Pancreas (tissue), 10 donors: ENCODE results near the gene ETV5. TPM values are rescaled to one million over a fixed set of nuclear protein-coding genes. Genes with fewer than 3 reads are reported as not detected.

Experiments used
- ATAC-seq, 4 donors: fragments of 200-7000 bp; cut with Tn5 transposase; one replicate each; pipeline versions ENCODE4 v1.8.0 to v1.9.1; 2020; ENCODE audit warnings: mild to moderate bottlenecking in 4 of 4, moderate library complexity in 4 of 4
- DNase-seq, 6 donors: peaks; one replicate each; pipeline ENCODE4 v3.0.0-alpha.2; 2020
- FAIRE-seq: peaks from 2 replicates; lab custom pipeline; 2012; peaks lifted over from hg19 to GRCh38; lab: Jason Lieb, UNC
- H3K27ac ChIP-seq, 4 donors: fragments of 200-600 bp; sonication (generic); 1 replicate in 3 of 4; 2 replicates in 1 of 4; pipeline versions ENCODE4 v1.5.0 to v1.8.0; 2020
- H3K27me3 ChIP-seq, 4 donors: fragments of 200-600 bp; one replicate each; pipeline ENCODE4 v1.8.0; 2021
- H3K36me3 ChIP-seq, 3 donors: fragments of 200-600 bp; sonication (generic) in 1 of 3; one replicate each; pipeline versions ENCODE4 v1.5.0 to v1.8.0; 2020 to 2021
- H3K4me1 ChIP-seq, 3 donors: fragments of 200-600 bp; one replicate each; pipeline ENCODE4 v1.8.0; 2021
- H3K4me3 ChIP-seq, 4 donors: fragments of 200-600 bp; sonication (generic) in 2 of 4; one replicate each; pipeline versions ENCODE4 v1.5.0 to v1.8.0; 2020 to 2021
- H3K9me3 ChIP-seq, 4 donors: fragments of 200-600 bp; one replicate each; pipeline ENCODE4 v1.8.0; 2021
- CTCF ChIP-seq, 4 donors: fragments of 200-600 bp; sonication (generic) in 3 of 4; IDR thresholded peaks; one replicate each; pipeline versions ENCODE4 v1.5.0 to v1.8.0; 2021; ENCODE audit warnings: antibody characterized with exemption in 4 of 4
- WGBS, 2 donors: extraction: QIAGEN DNeasy Blood & Tissue Kit; methylation state at CpG; one replicate each; pipeline ENCODE4 v1.1.7; 2013; 5-methylcytosine and 5-hydroxymethylcytosine counted together
- intact Hi-C, 3 donors: fragments of 100-400 bp; cut with DNase I; formaldehyde crosslinking; loops; one replicate each; pipeline versions ENCODE4 v1.11.1 to v1.14.2; 2022
- polyA plus RNA-seq, 2 donors: library from polyadenylated mRNA; stranded (reverse); fragments of 200-250 nt; gene quantifications; one replicate each; pipeline ENCODE4 v1.2.3, GENCODE V29; 2013
- total RNA-seq, 6 donors: library from RNA; stranded (reverse); fragmentation: NEBNext Ultra II Directional in 4 of 6; extraction: Animal tissue kit (Norgen Biotek cat#: 25700) in 4 of 6; gene quantifications; one replicate each; pipeline versions ENCODE4 v1.2.1 to v1.2.4, GENCODE V29; 2021 to 2023
- donor health status: healthy with polysubstance abuse.
- donor health status: DM: no; HTN: no; CAD: no; lungs with moderate emphysema.
- donor health status: DM: no; HTN: no; CAD: no.
- donor health status: control.
- donor health status: control.
- donor health status: Bipolar disorder and iron deficiency.
- donor health status: DM: yes; HTN: yes; CAD: no.
- donor health status: DM: no; HTN: no; CAD: no.
- donor health status: DM: no; HTN: no; CAD: no.
- donor health status: DM: yes; HTN: yes; CAD: no.

Gene ETV5
- total and polyA plus RNA-seq, 8 donors = 12.2 to 58.5 (median 24.9) TPM

GRCh38 chr3:186151077-186151971 lies 42.4 kb upstream of the ETV5 start:
- peak; percentile 37 to 57 (median 54) for ATAC-seq
- no peaks in the 10 kb centered on the region for H3K27me3 ChIP-seq
- 66 to 70% methylated on average over 7 of the region's 7 CpGs for WGBS, 2 donors
- no peaks in the 10 kb centered on the region for H3K9me3 ChIP-seq
- H3K4me3 ChIP-seq = no peak overlapping the region
- peaks cover 16 to 38% (median 34%) of the 10 kb centered on the region in 3 donors for H3K4me1 ChIP-seq
- no peak for FAIRE-seq
- TF ChIP-seq CTCF (IDR thresholded peaks at IDR 0.05) = no peak
- intact Hi-C loops = no loop called here
- H3K27ac ChIP-seq = peak overlapping the region; percentile 54 to 74 (median 68)
- peak in 1 of 6 donors; percentile 35 for DNase-seq
- H3K36me3 ChIP-seq = no peaks in the 10 kb centered on the region

DNA sequence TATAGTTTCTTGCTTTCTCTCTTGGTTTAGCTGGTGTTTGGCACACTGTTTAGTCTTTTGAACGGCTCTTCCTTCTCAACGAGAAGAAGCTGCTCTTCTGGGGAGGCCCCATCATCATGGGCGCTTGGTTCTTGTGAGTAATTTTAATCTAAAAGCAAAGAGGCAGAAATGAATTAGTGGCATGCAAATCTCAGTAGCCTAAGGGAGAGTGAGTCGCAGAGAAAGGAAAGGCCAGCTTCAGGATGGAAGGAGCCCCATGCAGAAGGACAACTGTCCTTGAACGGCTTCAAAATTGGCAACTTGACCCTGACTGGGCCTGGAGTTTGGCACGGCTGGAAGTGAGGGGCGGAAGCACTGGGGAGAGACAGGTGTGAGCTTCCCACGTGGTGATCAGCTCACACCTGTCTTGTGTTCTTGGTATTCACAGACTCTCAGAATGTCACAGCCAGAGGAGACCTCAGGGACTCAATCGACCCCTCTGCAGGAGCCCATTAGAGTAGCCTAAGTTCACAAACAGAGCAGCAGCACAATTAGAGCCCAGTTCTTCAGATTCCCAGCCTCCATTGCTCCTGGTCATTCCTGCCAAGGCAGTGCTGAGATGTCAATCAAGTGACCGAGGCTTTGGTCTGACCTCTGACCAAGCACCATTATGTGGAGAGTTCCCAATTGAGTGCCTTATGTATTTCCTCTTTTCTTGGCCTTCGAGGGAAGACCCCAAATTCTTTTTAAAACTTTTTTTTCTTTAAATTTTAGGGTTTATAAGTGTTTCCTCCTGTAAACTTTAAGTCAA lies 41.3 kb upstream of the ETV5 start:
- intact Hi-C loops = no loop called here
- H3K27ac ChIP-seq = peak overlapping the region; percentile 54 to 74 (median 68)
- no peak overlapping the region for H3K4me3 ChIP-seq

DNA sequence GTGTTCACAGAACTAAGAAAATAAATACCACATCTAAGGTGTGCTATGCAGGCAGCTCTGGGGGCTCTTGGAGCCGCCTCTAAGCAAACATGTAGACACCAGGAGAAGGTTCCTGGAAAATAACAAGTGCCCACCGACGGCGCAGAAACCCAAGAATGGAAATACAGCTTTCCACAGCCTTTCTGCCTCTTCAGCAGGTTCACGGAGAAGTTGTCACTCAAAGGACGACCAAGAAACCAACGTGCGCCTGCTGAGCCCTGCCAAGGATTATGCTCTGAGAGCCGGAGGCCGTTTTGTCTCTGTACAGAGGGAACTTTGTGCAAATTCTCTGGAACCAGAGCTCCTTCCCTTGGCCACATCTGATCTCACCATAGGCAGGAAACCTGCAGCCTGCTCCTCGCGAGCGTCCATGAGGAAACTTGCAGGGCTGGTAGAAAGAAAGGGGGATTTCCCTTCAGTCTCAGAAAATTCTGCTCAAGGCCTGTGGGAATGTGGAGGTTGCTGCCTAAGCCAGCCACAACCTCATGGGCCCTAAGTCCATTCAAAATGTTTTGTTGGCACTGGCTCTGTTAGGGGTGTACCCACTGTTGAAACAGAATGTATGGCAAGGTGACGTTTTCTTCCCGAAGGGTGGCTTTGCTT lies 40.6 kb upstream of the ETV5 start:
- ATAC-seq (peak; percentile 2 to 36 (median 24)), FAIRE-seq (no peak)

More for the DNA sequence above, 41.3 kb upstream of the ETV5 start:
- peak; percentile 85 to 92 (median 88) for ATAC-seq
- Histone ChIP-seq H3K27me3 (no peaks in the 10 kb centered on the region), H3K4me1 (peaks cover 16 to 38% (median 34%) of the 10 kb centered on the region in 3 donors), H3K9me3 (no peaks in the 10 kb centered on the region), H3K36me3 (no peaks in the 10 kb centered on the region)
- DNase-seq = peak; percentile 69 to 94 (median 89)
- no peak for FAIRE-seq
- no peak for TF ChIP-seq CTCF (IDR thresholded peaks at IDR 0.05)
- WGBS, 2 donors = 32 to 41% methylated on average over 11 of the region's 11 CpGs

DNA sequence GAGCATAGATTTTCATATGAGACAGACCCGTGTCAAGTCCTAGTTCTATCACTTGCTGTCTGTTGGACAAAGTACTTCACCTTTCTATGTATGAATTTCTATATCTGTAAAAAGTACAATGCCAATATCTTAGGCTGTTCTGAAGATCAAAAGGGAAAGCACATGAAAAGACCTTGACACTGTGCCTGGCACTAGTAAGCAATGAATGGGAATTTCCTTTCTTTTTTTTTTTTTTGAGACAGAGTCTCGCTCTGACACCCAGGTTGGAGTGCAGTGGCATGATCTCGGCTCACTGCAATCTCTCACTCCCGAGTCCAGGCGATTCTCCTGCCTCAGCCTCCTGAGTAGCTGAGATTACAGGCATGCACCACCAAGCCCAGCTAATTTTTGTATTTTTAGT lies 35.4 kb upstream of the ETV5 start:
- ATAC-seq (peak; percentile 35 to 93 (median 76)), FAIRE-seq (no peak), DNase-seq (no peak)
- H3K27me3 ChIP-seq = no peaks in the 10 kb centered on the region
- TF ChIP-seq CTCF (IDR thresholded peaks at IDR 0.05) = no peak
- intact Hi-C loops = no loop called here
- no peaks in the 10 kb centered on the region for H3K36me3 ChIP-seq
- H3K27ac ChIP-seq = no peak overlapping the region
- no peaks in the 10 kb centered on the region for H3K9me3 ChIP-seq
- H3K4me1 ChIP-seq = peaks cover 0 to 10% (median 4%) of the 10 kb centered on the region in 3 donors
- 31 to 38% methylated on average over 5 of the region's 5 CpGs for WGBS, 2 donors
- no peak overlapping the region for H3K4me3 ChIP-seq

More for the DNA sequence above, 40.6 kb upstream of the ETV5 start:
- intact Hi-C loops = no loop called here
- Histone ChIP-seq H3K4me1 (peaks cover 16 to 40% (median 34%) of the 10 kb centered on the region in 3 donors), H3K27ac (peak overlapping the region; percentile 46 to 74 (median 68)), H3K36me3 (no peaks in the 10 kb centered on the region), H3K4me3 (no peak overlapping the region), H3K27me3 (no peaks in the 10 kb centered on the region), H3K9me3 (no peaks in the 10 kb centered on the region)
- TF ChIP-seq CTCF (IDR thresholded peaks at IDR 0.05) = no peak
- WGBS, 2 donors = 67 to 74% methylated on average over 15 of the region's 15 CpGs
- DNase-seq = no peak
